HG03196 (cell line): ENCODE results near the gene GABPA.

Experiments used
- ATAC-seq: cut with Tn5 transposase; IDR thresholded peaks from one replicate; pipeline ENCODE4 v1.9.1; 2021; ENCODE audit not compliant: unreplicated experiment

Gene GABPA

GRCh38 chr21:25801217-25802014 lies 66.6 kb downstream of the GABPA start:
- peak; percentile 99 for ATAC-seq

- no peak for ATAC-seq
Measured at GRCh38 chr21:25806060-25806459, 71.3 kb downstream of the GABPA start.

GRCh38 chr21:25807191-25807590 lies 72.4 kb downstream of the GABPA start:
- no peak for ATAC-seq

GRCh38 chr21:25809013-25809412 lies 74.2 kb downstream of the GABPA start:
- no peak for ATAC-seq

DNA sequence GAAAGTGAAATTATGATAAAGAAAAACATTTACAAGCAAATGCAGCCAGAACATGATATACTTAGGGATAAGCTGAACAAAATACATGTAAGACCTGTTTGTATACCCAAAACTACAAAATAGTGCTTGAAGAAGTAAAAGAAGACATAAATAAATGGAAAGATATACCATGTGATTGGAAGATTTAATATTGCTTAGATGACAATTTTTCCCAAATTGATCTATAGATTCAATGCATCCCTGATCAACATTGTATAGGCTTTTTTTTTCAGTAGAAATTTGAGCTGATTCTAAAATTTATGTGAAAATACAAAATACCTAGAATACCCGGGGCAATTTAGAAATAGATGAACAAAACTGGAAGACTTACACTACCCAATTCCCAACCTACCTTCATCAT lies 76.4 kb downstream of the GABPA start:
- no peak for ATAC-seq

- ATAC-seq = no peak
Measured at GRCh38 chr21:25813917-25814316, 79.1 kb downstream of the GABPA start.

- no peak for ATAC-seq
Measured at GRCh38 chr21:25818121-25818520, 83.3 kb downstream of the GABPA start.

GRCh38 chr21:25818551-25818950 lies 83.8 kb downstream of the GABPA start:
- ATAC-seq = no peak
